Choroid plexus epithelial cell (primary cell): ENCODE results near the gene NPHS1.

Experiments used
- DNase-seq: peaks from one replicate; pipeline ENCODE4 v3.0.0-alpha.2; 2010; ENCODE audit warnings: low read depth
- H3K4me3 ChIP-seq: 2 replicates; pipeline ENCODE4 v1.5.1; 2011; ENCODE audit warnings: low read depth, mild to moderate bottlenecking, control low read depth, low read length, moderate library complexity
- CTCF ChIP-seq: conservative IDR thresholded peaks from 2 replicates; pipeline ENCODE4 v1.5.1; 2011; ENCODE audit warnings: low read depth, mild to moderate bottlenecking, control low read depth, inconsistent platforms, low read length, moderate library complexity

The NPHS1 gene

GRCh38 chr19:35833972-35834371 is 18.3 kb downstream of the NPHS1 start:
- no peak for TF ChIP-seq CTCF
- no peak overlapping the region for H3K4me3 ChIP-seq
- DNase-seq = no peak

GRCh38 chr19:35832054-35832453 is 20.2 kb downstream of the NPHS1 start:
- no peak for DNase-seq
- TF ChIP-seq CTCF = no peak
- no peak overlapping the region for H3K4me3 ChIP-seq

GRCh38 chr19:35830986-35831385 is 21.3 kb downstream of the NPHS1 start:
- DNase-seq = no peak
- TF ChIP-seq CTCF = no peak
- H3K4me3 ChIP-seq = no peak overlapping the region

GRCh38 chr19:35828692-35829301 is 23.5 kb downstream of the NPHS1 start:
- peak; percentile 76 for DNase-seq

GRCh38 chr19:35824150-35824549 is 28.2 kb downstream of the NPHS1 start:
- H3K4me3 ChIP-seq = no peak overlapping the region
- no peak for DNase-seq
- TF ChIP-seq CTCF = no peak

More at GRCh38 chr19:35828692-35829301, 23.5 kb downstream of the NPHS1 start:
- TF ChIP-seq CTCF = no peak
- H3K4me3 ChIP-seq = no peak overlapping the region

- no peak overlapping the region for H3K4me3 ChIP-seq
- no peak for TF ChIP-seq CTCF
- no peak for DNase-seq
Measured at GRCh38 chr19:35822579-35822978, 29.7 kb downstream of the NPHS1 start.

GRCh38 chr19:35818445-35818844 is 33.9 kb downstream of the NPHS1 start:
- no peak for DNase-seq
- no peak overlapping the region for H3K4me3 ChIP-seq
- no peak for TF ChIP-seq CTCF
